PC-3 (cell line): ENCODE data around the gene C1orf21.

Experiments used
- CTCF ChIP-seq: fragments of 300-600 bp; sonication (generic); conservative IDR thresholded peaks from 2 replicates; pipeline ENCODE4 v1.5.1; 2017; ENCODE audit warnings: antibody characterized with exemption, low read depth, mild to moderate bottlenecking, low read length
- EZH2 ChIP-seq: fragments of 300-600 bp; sonication (generic); IDR thresholded peaks from one replicate; pipeline ENCODE4 v1.6.1; 2017; ENCODE audit warnings: antibody characterized with exemption, mild to moderate bottlenecking, low read length; ENCODE audit not compliant: unreplicated experiment
- EZH2phosphoT487 ChIP-seq: fragments of 300-600 bp; sonication (generic); IDR thresholded peaks from 2 replicates; pipeline ENCODE4 v1.6.1; 2018; ENCODE audit warnings: mild to moderate bottlenecking, antibody characterized with exemption, low read length, borderline replicate concordance

- TF ChIP-seq CTCF: no peak
- no peak for TF ChIP-seq EZH2
- no peak for TF ChIP-seq EZH2phosphoT487
These were observed 120.9 kb downstream of the C1orf21 start for GRCh38 chr1:184507604-184508280.
